Tongue (tissue), 2 donors: ENCODE results near the gene NUDT16L1. TPM values are rescaled to one million over a fixed set of nuclear protein-coding genes. Genes with fewer than 3 reads are reported as not detected.

Experiments
- DNase-seq: peaks from one replicate; pipeline ENCODE4 v3.0.0-alpha.2; 2015
- total RNA-seq: library from RNA; depleted of rRNA; stranded (reverse); fragments of >200 nt; gene quantifications from one replicate; pipeline ENCODE4 v1.2.3, GENCODE V29; 2014

NUDT16L1 gene
- total RNA-seq, 1 donor from 2014 or later = 38.2 TPM

- peak; percentile 24 for DNase-seq
Measured at GRCh38 chr16:4663777-4664465, 29.4 kb upstream of the NUDT16L1 start.

GRCh38 chr16:4664538-4665418 is 28.6 kb upstream of the NUDT16L1 start:
- DNase-seq = no peak

- DNase-seq = no peak
Measured at GRCh38 chr16:4666537-4667202, 26.7 kb upstream of the NUDT16L1 start.

- DNase-seq = no peak
Measured at GRCh38 chr16:4667203-4667963, 26.0 kb upstream of the NUDT16L1 start.

- DNase-seq = no peak
Measured at GRCh38 chr16:4668313-4668960, 24.9 kb upstream of the NUDT16L1 start.

GRCh38 chr16:4673387-4674046 is 19.8 kb upstream of the NUDT16L1 start:
- DNase-seq = no peak

- no peak for DNase-seq
Measured at GRCh38 chr16:4674926-4675530, 18.3 kb upstream of the NUDT16L1 start.

GRCh38 chr16:4675864-4676786 is 17.2 kb upstream of the NUDT16L1 start:
- DNase-seq = no peak

- no peak for DNase-seq
Measured at GRCh38 chr16:4676831-4677230, 16.5 kb upstream of the NUDT16L1 start.

GRCh38 chr16:4677390-4677789 is 16.0 kb upstream of the NUDT16L1 start:
- no peak for DNase-seq

GRCh38 chr16:4677994-4678393 is 15.4 kb upstream of the NUDT16L1 start:
- DNase-seq = no peak

GRCh38 chr16:4678596-4678995 is 14.8 kb upstream of the NUDT16L1 start:
- no peak for DNase-seq

GRCh38 chr16:4679156-4679849 is 14.1 kb upstream of the NUDT16L1 start:
- DNase-seq = no peak

GRCh38 chr16:4679850-4680636 is 13.3 kb upstream of the NUDT16L1 start:
- peak; percentile 56 for DNase-seq

GRCh38 chr16:4680673-4681470 is 12.5 kb upstream of the NUDT16L1 start:
- DNase-seq = no peak

- DNase-seq = no peak
Measured at GRCh38 chr16:4681471-4682083, 11.8 kb upstream of the NUDT16L1 start.
